A549 treated with Hydrocortisone at 1 μM for 4 hours (cell line): Measurements from ENCODE around the gene MAP3K13. TPM values are rescaled to one million over a fixed set of nuclear protein-coding genes. Genes with fewer than 3 reads are reported as not detected.

ENCODE experiments used
- total RNA-seq: library from RNA; stranded (reverse); fragments of 200-300 nt; extraction: Qiagen RNA extraction; gene quantifications from 5 replicates; pipeline ENCODE4 v1.2.3, GENCODE V29; 2022

The MAP3K13 gene, protein sequence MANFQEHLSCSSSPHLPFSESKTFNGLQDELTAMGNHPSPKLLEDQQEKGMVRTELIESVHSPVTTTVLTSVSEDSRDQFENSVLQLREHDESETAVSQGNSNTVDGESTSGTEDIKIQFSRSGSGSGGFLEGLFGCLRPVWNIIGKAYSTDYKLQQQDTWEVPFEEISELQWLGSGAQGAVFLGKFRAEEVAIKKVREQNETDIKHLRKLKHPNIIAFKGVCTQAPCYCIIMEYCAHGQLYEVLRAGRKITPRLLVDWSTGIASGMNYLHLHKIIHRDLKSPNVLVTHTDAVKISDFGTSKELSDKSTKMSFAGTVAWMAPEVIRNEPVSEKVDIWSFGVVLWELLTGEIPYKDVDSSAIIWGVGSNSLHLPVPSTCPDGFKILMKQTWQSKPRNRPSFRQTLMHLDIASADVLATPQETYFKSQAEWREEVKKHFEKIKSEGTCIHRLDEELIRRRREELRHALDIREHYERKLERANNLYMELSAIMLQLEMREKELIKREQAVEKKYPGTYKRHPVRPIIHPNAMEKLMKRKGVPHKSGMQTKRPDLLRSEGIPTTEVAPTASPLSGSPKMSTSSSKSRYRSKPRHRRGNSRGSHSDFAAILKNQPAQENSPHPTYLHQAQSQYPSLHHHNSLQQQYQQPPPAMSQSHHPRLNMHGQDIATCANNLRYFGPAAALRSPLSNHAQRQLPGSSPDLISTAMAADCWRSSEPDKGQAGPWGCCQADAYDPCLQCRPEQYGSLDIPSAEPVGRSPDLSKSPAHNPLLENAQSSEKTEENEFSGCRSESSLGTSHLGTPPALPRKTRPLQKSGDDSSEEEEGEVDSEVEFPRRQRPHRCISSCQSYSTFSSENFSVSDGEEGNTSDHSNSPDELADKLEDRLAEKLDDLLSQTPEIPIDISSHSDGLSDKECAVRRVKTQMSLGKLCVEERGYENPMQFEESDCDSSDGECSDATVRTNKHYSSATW
- total RNA-seq: 12.8 to 15.4 TPM (median 13.2 TPM) in 5 replicates

GRCh38 chr3:185362850-185363661, at the start of gene MAP3K13:
Gene MAP3K13, plus strand, starts transcription at chr3:185363136. Its CDS starts 65,446 bp downstream, at chr3:185428582.

DNA sequence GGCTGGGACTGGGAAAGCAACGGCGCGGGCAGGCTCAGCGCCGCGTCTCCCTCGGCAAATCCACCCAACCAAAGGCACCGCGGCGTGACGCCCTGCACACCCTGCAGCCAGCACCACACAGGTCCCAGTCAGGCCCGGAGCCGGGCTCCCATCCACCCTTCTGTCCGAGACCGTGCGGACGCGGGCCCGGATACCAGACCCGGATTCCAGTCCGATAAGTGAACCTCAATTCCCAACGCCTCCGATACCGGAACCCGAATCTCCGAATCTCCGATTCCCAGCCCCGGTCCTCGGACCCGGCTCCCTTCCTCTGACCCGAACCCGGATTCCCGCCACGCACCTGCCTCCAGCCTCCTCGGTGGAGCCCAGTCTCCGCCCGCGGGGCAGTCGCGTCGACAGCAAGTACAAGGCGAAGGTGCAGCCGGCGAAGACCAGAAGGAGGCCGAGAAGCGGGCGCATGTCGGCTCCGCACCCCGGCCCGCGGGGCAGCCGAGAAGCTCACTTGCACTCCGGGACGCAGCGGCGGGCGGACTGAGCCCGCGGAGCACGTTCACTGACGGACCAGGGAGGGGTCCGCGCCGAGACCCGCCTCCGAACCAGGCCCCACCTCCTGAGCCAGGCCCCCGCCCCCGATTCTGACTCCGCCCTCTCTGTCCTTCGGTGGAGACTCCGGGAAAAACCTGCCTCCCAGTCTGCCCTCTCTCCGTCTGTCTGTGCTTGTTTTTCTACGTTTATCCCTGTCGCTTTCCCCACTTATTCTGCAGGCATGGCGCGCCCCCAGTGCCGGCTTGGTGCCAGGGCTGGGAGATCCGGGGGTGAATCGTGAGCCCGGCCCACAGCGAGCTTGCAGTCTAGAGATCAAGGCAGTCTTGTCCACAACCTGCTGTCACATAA, 135.8 kb downstream of the MAP3K13 start, which contains the start of gene TMEM41A:
Gene TMEM41A (minus strand): TSS at position 533 of the 894 bp plus-strand sequence. CDS start 74 bp downstream, at position 459.

Other genes with a start within 250 kb of the MAP3K13 start
- gene C3orf70, start 210.1 kb upstream of the MAP3K13 start, total RNA-seq: 0.03 to 0.06 TPM (median 0.03 TPM) in 5 replicates
- gene EHHADH, start 109.1 kb upstream of the MAP3K13 start, total RNA-seq: 2.1 to 4.2 TPM (median 3.7 TPM) in 5 replicates
- gene TMEM41A, start 135.9 kb downstream of the MAP3K13 start, total RNA-seq: 21.4 to 23.4 TPM (median 22.3 TPM) in 5 replicates
- 4.8 to 7.6 TPM (median 5.5 TPM) in 5 replicates for gene LIPH, start 189.5 kb downstream of the MAP3K13 start, total RNA-seq
- 17.3 to 31.2 TPM (median 22.2 TPM) in 5 replicates for gene SENP2, start 223.2 kb downstream of the MAP3K13 start, total RNA-seq